Loucy (cell line): ENCODE measurements around the gene KCTD19.

Source experiments
- CTCF ChIP-seq: fragments of 200-600 bp; sonication (generic); conservative IDR thresholded peaks from 2 replicates; pipeline ENCODE4 v1.5.1; 2014; ENCODE audit warnings: mild to moderate bottlenecking, antibody characterized with exemption, low read length
- EZH2phosphoT487 ChIP-seq: fragments of 200-600 bp; IDR thresholded peaks from 2 replicates; pipeline ENCODE4 v1.6.1; 2018; ENCODE audit warnings: antibody characterized with exemption, mild to moderate bottlenecking, moderate library complexity, borderline replicate concordance

GRCh38 chr16:67302970-67303369 lies 23.6 kb downstream of the KCTD19 start:
- TF ChIP-seq CTCF = no peak
- TF ChIP-seq EZH2phosphoT487 = no peak
